HG03575 (cell line): ENCODE results near the gene SPOCK3.

Experiments used
- ATAC-seq: cut with Tn5 transposase; IDR thresholded peaks from one replicate; pipeline ENCODE4 v1.9.1; 2021; ENCODE audit not compliant: unreplicated experiment, insufficient number of reproducible peaks, low FRiP score; ENCODE audit errors: extremely low read depth

The SPOCK3 gene

DNA sequence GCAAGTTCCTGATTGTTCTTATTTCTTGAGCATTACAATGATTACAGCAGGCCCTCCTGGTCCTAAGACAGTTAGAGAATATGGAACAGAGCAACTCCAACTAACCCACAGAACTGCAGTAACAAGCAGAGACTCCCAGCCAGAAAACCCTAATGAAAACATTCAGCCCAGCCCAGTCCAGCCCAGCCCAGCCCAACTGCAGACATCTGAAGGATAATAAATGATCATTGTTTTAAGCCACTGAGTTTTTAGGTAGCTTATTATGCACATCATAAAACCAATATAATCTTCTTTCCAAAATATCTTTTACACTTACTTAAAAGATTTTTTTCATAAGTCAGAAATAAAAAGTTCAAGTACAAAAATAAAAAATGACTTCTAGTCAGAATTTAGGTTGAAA is 51.3 kb downstream of the SPOCK3 start:
- ATAC-seq: no peak

- ATAC-seq: no peak
Observed at GRCh38 chr4:167177925-167178324, 56.4 kb downstream of the SPOCK3 start.

GRCh38 chr4:167176723-167177367 is 57.4 kb downstream of the SPOCK3 start:
- ATAC-seq: no peak

DNA sequence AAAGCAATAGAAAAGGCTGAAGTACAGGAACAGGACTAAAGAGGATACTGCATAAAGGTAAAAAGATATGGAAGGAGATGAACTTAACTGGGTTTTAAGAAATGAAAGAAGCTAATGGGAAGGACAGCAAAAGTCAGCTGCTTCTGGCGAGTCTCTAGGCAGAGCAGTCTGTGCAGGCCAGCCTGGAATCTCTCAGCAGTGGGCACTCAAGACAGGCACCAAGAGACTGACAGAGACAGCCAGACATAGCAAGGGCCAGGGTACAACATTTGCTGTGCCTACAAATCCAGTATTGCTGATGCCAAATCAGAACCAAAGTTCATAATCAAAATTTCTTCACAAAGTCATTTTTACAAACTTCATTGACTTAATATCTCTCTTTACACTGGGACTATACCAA is 62.4 kb downstream of the SPOCK3 start:
- no peak for ATAC-seq

- ATAC-seq: no peak
Observed at GRCh38 chr4:167168611-167169010, 65.7 kb downstream of the SPOCK3 start.

DNA sequence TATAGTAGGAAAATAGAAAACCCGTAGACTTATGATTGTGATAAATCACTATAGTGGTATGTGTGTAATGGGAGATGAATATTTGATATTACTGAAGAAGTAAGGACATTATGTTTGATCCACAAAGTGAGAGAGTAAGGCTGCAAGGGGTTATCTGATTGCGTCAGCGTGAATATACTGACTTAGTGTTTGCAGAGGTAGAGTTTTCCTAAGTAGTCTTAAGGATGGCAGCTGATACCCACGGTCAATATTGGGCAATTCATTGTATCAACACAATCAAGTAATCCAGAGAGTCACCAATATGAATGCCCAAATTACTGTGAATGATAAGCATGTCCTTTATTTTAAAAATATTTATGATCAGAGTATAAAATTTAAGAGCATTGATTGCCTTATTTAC is 83.7 kb downstream of the SPOCK3 start:
- ATAC-seq: no peak

- ATAC-seq: no peak
Observed at GRCh38 chr4:167144605-167145004, 89.7 kb downstream of the SPOCK3 start.

GRCh38 chr4:167143018-167143417 is 91.3 kb downstream of the SPOCK3 start:
- ATAC-seq: no peak

DNA sequence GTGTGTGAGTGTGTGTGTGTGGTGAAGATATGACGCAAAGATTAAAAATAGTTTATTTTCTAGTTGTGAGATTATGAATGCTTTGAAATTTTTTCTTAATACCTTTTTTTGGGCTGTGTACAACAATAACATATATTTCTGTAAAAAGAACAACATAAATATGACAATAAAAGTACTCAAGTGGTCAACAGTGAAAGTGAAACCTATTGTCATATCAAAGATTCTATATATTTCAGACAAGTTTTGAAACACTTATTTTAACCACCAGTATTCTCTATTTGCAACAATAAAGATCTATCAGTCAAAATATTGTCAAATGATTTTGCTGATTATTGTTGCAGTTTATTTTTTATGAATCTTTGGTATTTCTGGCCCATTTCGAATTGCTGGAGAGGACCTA is 98.0 kb downstream of the SPOCK3 start:
- ATAC-seq: no peak

GRCh38 chr4:167129146-167129545 is 105.1 kb downstream of the SPOCK3 start:
- no peak for ATAC-seq

DNA sequence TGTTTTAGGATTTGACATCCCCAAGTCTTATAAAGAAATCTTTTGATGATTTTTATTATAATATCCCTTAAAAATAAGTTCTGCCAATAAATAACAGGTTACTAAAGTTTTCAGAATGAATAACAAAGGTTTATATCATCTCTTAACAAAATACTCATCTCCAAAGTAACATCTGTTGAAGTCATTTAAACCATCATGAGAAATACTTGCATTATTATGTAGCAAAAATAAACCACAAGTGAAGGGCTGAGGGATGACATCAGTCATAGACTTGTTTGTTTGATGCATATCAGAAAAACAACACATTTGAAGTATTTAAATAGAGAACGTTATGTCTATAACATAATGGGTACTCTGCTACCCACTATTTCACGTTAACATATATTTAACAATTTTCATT is 114.9 kb downstream of the SPOCK3 start:
- no peak for ATAC-seq

GRCh38 chr4:167117273-167117672 is 117.0 kb downstream of the SPOCK3 start:
- no peak for ATAC-seq

- peak; percentile 42 for ATAC-seq
Observed at GRCh38 chr4:167114416-167114971, 119.8 kb downstream of the SPOCK3 start.

DNA sequence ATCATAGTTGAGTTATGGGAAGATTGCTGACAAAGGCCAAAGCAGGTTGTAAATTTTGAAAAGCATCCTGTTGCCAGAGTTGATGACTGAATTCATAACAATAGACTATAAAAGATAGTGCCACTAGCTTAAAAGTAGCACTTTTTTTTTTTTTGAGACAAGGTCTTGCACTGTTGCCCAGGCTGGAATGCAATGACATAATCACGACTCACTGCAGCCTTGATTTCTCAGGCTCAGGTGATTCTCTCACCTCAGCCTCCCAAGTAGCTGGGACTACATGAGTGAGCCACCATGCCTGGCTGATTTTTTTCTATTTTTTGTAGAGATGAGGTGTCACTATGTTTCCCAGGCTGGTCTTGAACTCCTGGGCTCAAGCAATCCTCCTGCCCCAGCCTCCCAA is 122.7 kb downstream of the SPOCK3 start:
- ATAC-seq: no peak

GRCh38 chr4:167111092-167111491 is 123.2 kb downstream of the SPOCK3 start:
- no peak for ATAC-seq

- no peak for ATAC-seq
Observed at GRCh38 chr4:167109859-167110258, 124.4 kb downstream of the SPOCK3 start.

DNA sequence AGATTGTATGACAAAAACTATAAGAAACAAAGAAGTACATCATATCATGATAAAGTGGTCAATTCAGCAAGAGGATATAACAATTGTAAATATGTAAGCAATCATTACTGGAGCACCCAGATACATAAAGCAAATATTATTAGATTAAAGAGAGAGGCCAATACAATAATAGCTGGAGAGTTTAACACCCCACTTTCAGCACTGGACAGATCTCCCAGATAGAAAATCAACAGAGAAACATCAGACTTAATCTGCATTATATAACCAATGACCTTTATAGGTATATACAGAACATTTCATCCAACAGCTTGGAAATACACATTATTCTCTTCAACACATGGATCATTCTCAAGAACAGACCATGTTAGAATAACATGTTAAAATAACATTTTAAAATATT is 128.4 kb downstream of the SPOCK3 start:
- ATAC-seq: no peak

- ATAC-seq: no peak
Observed at GRCh38 chr4:167102475-167102874, 131.8 kb downstream of the SPOCK3 start.

GRCh38 chr4:167101035-167101434 is 133.3 kb downstream of the SPOCK3 start:
- ATAC-seq: no peak

DNA sequence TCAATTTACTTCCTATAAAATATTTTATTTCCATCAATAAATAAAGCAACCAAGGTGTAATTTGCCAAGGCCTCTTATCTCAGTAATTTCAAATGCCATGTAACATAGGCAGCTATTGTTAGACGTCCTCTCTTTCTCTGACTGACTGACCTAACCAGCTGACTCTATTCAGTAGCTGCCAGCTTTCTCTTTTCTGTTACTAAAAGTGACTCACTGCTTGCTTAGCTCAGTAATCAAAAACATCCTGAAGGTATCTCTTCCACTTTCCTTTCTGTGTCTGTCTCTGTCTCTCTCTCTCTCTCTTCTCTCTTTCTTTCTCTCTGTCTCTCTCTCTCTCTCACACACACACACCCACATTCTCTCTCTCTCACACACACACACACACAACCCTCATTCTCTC is 134.2 kb downstream of the SPOCK3 start:
- ATAC-seq: peak; percentile 70

GRCh38 chr4:167088115-167088514 is 146.2 kb downstream of the SPOCK3 start:
- peak; percentile 77 for ATAC-seq
